Large intestine (tissue), 3 donors: Measurements from ENCODE around the gene SMARCA1. TPM values are rescaled to one million over a fixed set of nuclear protein-coding genes. Genes with fewer than 3 reads are reported as not detected.

Source experiments
- DNase-seq, 2 donors: peaks; one replicate each; pipeline versions ENCODE4 v3.0.0 to v3.0.0-alpha.2; 2013
- H3K27ac ChIP-seq: one replicate; pipeline ENCODE4 v1.5.1; 2013; ENCODE audit warnings: low read length
- H3K27me3 ChIP-seq: 2 replicates; pipeline ENCODE4 v1.6.1; 2013; ENCODE audit warnings: low read length; ENCODE audit not compliant: control insufficient read depth, insufficient read depth
- H3K36me3 ChIP-seq: 2 replicates; pipeline ENCODE4 v1.6.1; 2013; ENCODE audit warnings: low read length; ENCODE audit not compliant: control insufficient read depth, insufficient read depth
- H3K4me1 ChIP-seq: one replicate; pipeline ENCODE4 v1.6.1; 2013; ENCODE audit warnings: low read length; ENCODE audit not compliant: control insufficient read depth, insufficient read depth
- H3K4me3 ChIP-seq: one replicate; pipeline ENCODE4 v1.5.1; 2013; ENCODE audit warnings: low read length
- H3K9me3 ChIP-seq: one replicate; pipeline ENCODE4 v1.6.1; 2013; ENCODE audit warnings: mild to moderate bottlenecking, low read depth, low read length, moderate library complexity; ENCODE audit not compliant: control insufficient read depth
- WGBS: methylation state at CpG from one replicate; pipeline ENCODE4 v1.1.5; 2013; ENCODE audit warnings: low lambda C conversion rate; ENCODE audit not compliant: insufficient coverage; 5-methylcytosine and 5-hydroxymethylcytosine counted together
- polyA plus RNA-seq: library from polyadenylated mRNA; unstranded; fragments of 120-200 nt; gene quantifications from one replicate; pipeline ENCODE4 v1.2.1, GENCODE V29; 2013

SMARCA1 gene
- polyA plus RNA-seq, 1 donor = 43.9 TPM

GRCh38 chrX:129531132-129531531, 7.8 kb upstream of the SMARCA1 start:
- no peaks in the 10 kb centered on the region for H3K4me1 ChIP-seq
- no CpG with 5 or more reads among the region's 1 CpG for WGBS
- no peak overlapping the region for H3K27ac ChIP-seq
- H3K27me3 ChIP-seq = no peaks in the 10 kb centered on the region
- no peak overlapping the region for H3K4me3 ChIP-seq
- no peaks in the 10 kb centered on the region for H3K36me3 ChIP-seq
- no peak for DNase-seq
- H3K9me3 ChIP-seq = no peaks in the 10 kb centered on the region

GRCh38 chrX:129530410-129530809, 7.1 kb upstream of the SMARCA1 start:
- Histone ChIP-seq H3K9me3 (no peaks in the 10 kb centered on the region), H3K4me3 (no peak overlapping the region), H3K27ac (no peak overlapping the region), H3K36me3 (no peaks in the 10 kb centered on the region), H3K27me3 (no peaks in the 10 kb centered on the region), H3K4me1 (no peaks in the 10 kb centered on the region)
- no peak for DNase-seq
- no CpG with 5 or more reads among the region's 5 CpGs for WGBS

- H3K9me3 ChIP-seq = no peaks in the 10 kb centered on the region
- H3K36me3 ChIP-seq = no peaks in the 10 kb centered on the region
- WGBS = no CpG with 5 or more reads among the region's 4 CpGs
- DNase-seq = no peak
- H3K27me3 ChIP-seq = no peaks in the 10 kb centered on the region
- H3K4me3 ChIP-seq = no peak overlapping the region
- H3K27ac ChIP-seq = no peak overlapping the region
- no peaks in the 10 kb centered on the region for H3K4me1 ChIP-seq
These were observed 6.5 kb upstream of the SMARCA1 start for GRCh38 chrX:129529685-129530281.

- H3K36me3 ChIP-seq = no peaks in the 10 kb centered on the region
- no peaks in the 10 kb centered on the region for H3K27me3 ChIP-seq
- no peak overlapping the region for H3K27ac ChIP-seq
- no CpG with 5 or more reads among the region's 3 CpGs for WGBS
- H3K9me3 ChIP-seq = no peaks in the 10 kb centered on the region
- no peak overlapping the region for H3K4me3 ChIP-seq
- DNase-seq = no peak
- peaks cover 3% of the 10 kb centered on the region for H3K4me1 ChIP-seq
These were observed 2.6 kb upstream of the SMARCA1 start for GRCh38 chrX:129525896-129526295.

GRCh38 chrX:129525162-129525561, 1.9 kb upstream of the SMARCA1 start:
- H3K27ac ChIP-seq = no peak overlapping the region
- H3K27me3 ChIP-seq = no peaks in the 10 kb centered on the region
- H3K4me1 ChIP-seq = peaks cover 3% of the 10 kb centered on the region
- no peak overlapping the region for H3K4me3 ChIP-seq
- H3K36me3 ChIP-seq = no peaks in the 10 kb centered on the region
- no peaks in the 10 kb centered on the region for H3K9me3 ChIP-seq
- DNase-seq = no peak
- no CpG with 5 or more reads among the region's 4 CpGs for WGBS

GRCh38 chrX:129524250-129524850, 1.1 kb upstream of the SMARCA1 start:
- 80% methylated on average over 1 of the region's 3 CpGs for WGBS
- DNase-seq = no peak
- H3K4me3 ChIP-seq = no peak overlapping the region
- no peaks in the 10 kb centered on the region for H3K36me3 ChIP-seq
- peaks cover 3% of the 10 kb centered on the region for H3K4me1 ChIP-seq
- H3K27ac ChIP-seq = no peak overlapping the region
- H3K27me3 ChIP-seq = no peaks in the 10 kb centered on the region
- H3K9me3 ChIP-seq = no peaks in the 10 kb centered on the region

- peak overlapping the region; percentile 89 for H3K4me3 ChIP-seq
- no peaks in the 10 kb centered on the region for H3K36me3 ChIP-seq
- H3K27ac ChIP-seq = peak overlapping the region; percentile 88
- WGBS = no CpG with 5 or more reads among the region's 56 CpGs
- DNase-seq = peak; percentile 26 to 60
- no peaks in the 10 kb centered on the region for H3K9me3 ChIP-seq
- H3K4me1 ChIP-seq = peaks cover 3% of the 10 kb centered on the region
- no peaks in the 10 kb centered on the region for H3K27me3 ChIP-seq
These were observed 859 bp downstream of the SMARCA1 start for GRCh38 chrX:129522184-129523078.

GRCh38 chrX:129520151-129520550, 3.1 kb downstream of the SMARCA1 start:
- DNase-seq = no peak
- no peaks in the 10 kb centered on the region for H3K9me3 ChIP-seq
- H3K4me1 ChIP-seq = peaks cover 3% of the 10 kb centered on the region
- no peak overlapping the region for H3K4me3 ChIP-seq
- peaks cover 3% of the 10 kb centered on the region for H3K36me3 ChIP-seq
- H3K27ac ChIP-seq = no peak overlapping the region
- no CpG with 5 or more reads among the region's 3 CpGs for WGBS
- H3K27me3 ChIP-seq = no peaks in the 10 kb centered on the region

GRCh38 chrX:129516402-129516801, 6.9 kb downstream of the SMARCA1 start:
- no peak overlapping the region for H3K27ac ChIP-seq
- H3K9me3 ChIP-seq = no peaks in the 10 kb centered on the region
- no CpG with 5 or more reads among the region's 3 CpGs for WGBS
- peaks cover 10% of the 10 kb centered on the region for H3K36me3 ChIP-seq
- no peaks in the 10 kb centered on the region for H3K4me1 ChIP-seq
- H3K4me3 ChIP-seq = no peak overlapping the region
- no peak for DNase-seq
- no peaks in the 10 kb centered on the region for H3K27me3 ChIP-seq

GRCh38 chrX:129512409-129512808, 10.9 kb downstream of the SMARCA1 start:
- H3K9me3 ChIP-seq = no peaks in the 10 kb centered on the region
- H3K36me3 ChIP-seq = peaks cover 14% of the 10 kb centered on the region
- 80% methylated on average over 2 of the region's 2 CpGs for WGBS
- H3K4me1 ChIP-seq = no peaks in the 10 kb centered on the region
- H3K27ac ChIP-seq = peak overlapping the region; percentile 49
- H3K4me3 ChIP-seq = no peak overlapping the region
- no peaks in the 10 kb centered on the region for H3K27me3 ChIP-seq
- DNase-seq = no peak
